HG02642 (cell line): ENCODE results near the gene C6orf136.

Experiments
- ATAC-seq: cut with Tn5 transposase; IDR thresholded peaks from one replicate; pipeline ENCODE4 v1.9.1; 2021; ENCODE audit warnings: mild to moderate bottlenecking; ENCODE audit not compliant: unreplicated experiment, poor library complexity

Gene C6orf136

DNA sequence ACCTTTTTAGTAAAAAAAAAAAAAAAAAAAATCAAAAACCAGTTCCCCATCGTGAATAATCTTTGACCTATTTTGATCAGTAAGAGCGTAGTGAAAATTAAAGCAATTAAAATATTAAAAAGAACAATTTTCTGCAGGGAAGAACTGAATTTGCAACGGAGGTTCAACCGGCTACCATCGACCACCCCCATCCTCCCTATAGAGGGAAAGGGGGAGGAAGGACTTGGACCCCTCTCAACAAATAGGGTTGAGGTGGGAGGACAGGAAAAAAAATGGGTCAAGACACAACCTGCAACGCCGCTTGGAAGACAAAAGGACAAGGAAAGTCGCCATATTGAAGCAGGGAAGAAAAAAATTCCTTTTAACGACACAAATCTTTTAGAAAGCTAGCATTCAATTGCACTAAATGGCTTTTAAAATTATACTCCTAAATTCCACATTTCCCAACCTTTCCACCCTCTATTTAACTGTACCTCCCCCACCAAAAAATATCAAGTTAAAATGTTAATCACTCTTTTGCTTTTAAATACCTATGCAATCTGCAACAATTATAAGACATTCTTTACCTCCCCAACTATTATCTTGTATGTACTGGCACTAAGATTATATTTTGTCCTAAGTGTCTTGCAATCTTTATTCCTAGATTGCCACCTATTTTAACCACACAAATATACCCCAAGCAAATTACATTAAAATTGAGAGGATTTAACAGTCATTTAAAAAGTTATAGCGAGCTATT is 31.5 kb upstream of the C6orf136 start:
- no peak for ATAC-seq

DNA sequence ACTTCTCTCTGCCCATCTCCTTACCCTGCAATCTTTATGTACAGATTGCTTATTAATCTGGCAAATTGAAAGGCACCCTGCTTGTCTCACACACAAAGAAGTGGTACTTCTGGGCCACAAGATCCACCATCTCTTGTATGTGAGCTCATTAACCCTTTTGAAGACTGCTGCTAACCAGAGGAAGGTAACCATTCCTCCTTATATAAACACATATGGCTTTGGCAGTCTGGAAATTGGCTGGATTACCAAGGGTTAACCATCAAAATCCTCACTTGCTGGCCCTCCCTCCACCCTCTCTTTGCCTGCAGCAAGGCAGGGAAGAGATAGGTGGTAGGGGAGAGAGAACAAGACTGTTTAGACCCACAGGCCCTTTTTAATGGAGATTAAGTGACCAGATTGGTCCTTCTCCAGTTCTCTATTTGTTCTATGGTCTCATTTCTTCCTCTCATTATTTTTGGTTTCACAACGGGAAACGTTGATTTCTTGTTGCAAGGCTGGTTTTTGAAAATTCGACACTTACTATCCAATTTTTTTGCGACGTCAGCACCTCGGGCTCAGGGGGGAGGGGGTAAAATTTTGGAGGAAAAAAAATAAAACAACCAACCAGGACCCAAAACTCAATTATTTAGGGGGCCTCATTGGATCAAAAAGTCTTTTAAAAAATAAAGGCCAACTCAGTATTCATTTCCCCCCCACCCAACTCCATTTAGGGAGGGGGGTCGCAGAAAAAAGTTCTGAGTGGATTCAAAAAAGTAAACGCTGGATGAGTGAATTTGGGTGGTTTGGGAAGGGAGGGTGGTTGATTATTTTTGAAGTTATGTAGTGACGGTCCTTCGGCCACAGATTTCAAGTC is 30.7 kb upstream of the C6orf136 start:
- no peak for ATAC-seq

DNA sequence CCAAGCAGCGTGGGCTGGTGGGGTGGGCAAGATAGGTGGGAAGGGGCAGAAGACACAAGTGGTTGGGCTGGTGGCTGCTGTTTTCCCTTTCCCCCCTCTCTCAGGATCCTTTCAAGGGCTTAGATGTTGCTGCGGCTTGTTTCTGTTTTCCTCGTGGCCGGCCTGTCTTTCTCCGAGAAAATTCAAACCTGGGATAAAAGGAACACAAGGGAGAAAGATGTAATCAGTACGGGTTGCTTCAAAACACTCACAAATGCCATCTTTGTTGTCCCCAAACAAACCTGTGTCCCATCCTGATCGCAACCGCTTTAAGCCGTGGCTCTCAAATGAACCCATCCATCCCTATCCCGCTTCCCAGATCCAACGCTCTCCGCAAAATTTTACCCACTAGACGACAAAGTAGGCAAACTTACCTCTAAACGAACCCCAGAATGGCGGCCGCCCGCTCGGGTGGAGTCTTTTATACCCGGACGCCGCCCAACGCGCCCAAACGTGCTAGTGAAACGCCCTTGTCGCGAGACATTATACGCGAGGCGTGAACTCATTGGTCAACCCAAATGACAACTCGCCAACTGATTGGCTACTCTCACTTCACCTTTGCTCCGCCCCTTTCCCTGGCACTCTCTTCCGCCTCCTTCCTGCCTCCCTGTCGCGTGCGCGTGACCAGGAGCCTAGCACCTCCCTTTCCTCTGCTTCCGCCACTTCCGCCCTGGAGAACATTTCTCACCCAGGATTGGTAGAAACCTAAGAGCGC is 29.9 kb upstream of the C6orf136 start, which contains the start of gene PPP1R10:
PPP1R10 (minus strand) TSS at position 433 of the 754 bp plus-strand sequence. CDS start 7,299 bp downstream, outside the sequence.
- peak; percentile 87 for ATAC-seq

DNA sequence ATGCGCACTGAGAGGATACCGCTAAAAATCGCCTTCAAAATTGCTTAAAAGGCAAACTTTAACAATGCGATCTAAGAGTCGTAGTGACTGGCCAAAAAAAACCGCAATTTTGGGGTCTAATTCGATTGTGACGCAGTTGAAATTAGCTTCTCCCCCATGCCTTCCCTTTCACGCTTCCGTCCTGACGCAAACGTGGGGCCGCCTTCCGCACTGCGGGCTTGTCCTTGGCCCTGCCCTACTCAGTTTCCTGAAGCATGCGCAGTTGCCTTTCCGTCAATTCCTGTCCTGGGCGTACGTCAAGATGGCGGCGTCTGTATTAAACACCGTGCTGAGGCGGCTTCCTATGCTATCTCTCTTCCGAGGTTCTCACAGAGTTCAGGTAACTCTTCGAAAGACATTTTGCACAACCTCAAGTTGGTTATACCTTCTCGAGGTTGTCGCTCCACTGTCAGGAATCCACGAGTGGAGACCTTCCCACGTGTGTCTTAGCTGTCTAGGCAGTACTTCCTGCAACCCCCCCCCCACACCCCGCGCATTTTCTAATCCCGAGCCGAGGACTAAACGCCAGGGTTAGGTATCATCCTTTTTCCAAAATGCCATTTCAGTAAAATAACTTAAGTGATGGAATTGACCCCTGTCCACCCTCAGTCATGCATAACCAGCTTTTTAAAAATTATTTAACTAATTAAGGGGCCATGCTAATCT is 29.2 kb upstream of the C6orf136 start, which contains the start of gene MRPS18B:
MRPS18B (plus strand) TSS at position 276 of the 705 bp plus-strand sequence; CDS start at position 302, 26 bp downstream.
- peak; percentile 78 for ATAC-seq

DNA sequence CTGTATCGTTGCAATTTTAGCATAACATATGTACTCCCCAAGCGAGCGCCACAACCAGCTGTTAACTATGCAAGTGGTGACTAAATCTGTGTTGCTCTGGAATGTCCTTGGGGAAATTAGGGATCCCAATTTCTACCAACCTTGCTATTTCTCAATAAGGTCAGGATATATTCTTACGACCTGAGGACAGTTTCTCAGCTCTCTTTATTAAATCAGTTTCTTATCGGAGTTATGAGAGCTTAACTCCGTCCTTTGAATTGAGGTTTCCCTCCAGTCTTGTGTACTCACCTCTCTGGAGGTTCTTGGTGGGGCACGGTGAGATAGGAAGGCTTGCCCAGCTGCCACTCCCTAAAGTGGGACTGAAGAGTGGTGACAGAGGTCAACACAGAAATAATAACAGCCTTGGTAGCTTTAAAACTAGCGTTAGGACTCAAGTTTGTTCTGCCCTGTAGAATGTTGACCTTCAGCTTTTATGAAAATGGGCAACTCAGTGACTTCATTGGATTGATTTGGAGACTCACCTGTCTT is 28.6 kb upstream of the C6orf136 start:
- no peak for ATAC-seq

DNA sequence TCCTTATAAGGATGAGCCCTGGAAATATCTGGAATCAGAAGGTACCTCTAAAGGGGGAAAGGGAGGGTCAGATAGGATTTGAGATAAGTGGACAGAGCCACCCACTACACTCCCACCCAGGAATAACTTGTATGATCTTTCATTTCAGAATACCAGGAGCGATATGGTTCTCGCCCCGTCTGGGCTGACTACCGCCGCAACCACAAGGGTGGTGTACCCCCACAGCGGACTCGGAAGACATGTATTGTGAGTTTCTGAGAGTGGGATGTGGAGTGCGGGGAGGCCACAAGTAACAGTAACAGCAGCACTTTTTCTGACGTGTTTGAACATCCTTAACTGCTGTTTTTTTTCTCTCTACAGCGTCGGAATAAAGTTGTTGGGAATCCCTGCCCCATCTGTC is 27.4 kb upstream of the C6orf136 start:
- ATAC-seq, result no peak

DNA sequence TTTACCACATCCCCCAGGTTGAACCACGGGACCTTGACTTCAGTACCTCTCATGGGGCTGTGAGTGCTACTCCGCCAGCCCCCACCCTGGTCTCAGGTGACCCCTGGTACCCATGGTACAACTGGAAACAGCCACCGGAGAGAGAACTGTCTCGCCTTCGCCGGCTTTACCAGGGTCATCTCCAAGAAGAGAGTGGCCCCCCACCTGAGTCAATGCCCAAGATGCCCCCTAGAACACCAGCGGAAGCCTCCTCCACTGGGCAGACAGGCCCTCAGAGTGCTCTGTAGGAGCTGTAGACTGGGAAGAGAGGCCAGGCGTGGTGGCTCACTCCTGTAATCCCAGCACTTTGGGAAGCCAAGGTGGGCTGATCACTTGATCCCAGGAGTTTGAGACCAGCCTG is 21.4 kb upstream of the C6orf136 start:
- no peak for ATAC-seq

DNA sequence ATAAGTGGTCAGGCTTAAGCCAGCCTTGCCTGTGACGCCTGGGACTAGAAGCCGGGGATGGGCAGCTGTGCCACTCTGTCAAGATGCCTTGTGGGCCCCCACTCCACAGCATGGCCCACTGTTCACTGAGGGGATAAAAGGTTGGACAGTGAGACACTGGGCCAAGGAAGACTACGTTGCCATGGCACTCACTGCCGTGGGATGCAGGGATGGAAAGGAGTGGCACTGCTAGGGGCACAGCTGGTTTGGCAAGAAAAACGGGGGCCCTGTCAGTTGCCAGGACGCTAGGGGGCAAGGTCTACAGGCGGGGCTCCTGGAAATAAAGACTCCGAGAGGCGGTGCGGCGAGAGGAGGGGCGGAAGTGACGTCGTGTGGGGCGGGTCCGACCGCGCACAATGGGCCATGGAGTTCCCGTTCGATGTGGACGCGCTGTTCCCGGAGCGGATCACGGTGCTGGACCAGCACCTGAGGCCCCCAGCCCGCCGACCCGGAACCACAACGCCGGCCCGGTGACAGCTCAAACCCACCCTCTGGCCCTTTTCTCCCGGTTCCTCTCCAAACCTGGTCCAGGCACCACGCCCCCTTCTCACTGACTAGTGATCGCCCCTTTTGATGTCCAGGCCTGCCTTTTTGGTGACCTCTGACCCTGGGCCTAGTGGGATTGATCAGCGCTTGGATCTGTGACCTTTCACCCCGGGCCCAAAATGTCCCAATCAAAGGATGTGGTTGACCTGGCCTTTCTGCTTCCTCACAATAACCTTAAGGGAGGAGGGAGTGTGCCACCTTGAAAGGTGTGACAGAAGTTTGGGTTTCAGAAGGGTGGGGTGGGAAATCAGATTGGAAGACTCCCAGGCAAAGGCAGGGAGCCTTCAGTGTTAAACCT is 20.2 kb upstream of the C6orf136 start, which contains the start of gene ATAT1:
ATAT1 (plus strand) TSS at position 391 of the 883 bp plus-strand sequence.
- peak; percentile 90 for ATAC-seq

DNA sequence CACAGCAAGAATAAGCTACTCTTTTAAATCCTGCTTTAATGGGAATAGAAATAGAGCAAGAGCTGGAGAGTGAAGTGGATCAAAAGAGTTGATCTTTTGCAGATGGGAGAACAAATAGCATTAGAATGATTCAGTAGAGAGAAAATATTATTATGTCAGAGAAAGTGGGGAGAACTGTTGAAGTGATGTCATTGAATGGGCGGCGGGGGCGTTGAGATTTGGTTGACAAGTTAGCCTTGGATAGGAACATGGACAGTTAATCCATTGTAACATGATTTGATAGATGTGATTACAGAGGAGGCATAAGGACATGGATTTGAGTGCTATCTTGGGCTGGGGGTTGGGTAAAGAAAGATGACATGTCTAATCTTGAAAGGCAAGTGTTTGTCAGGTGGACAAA is 11.1 kb upstream of the C6orf136 start:
- no peak for ATAC-seq

DNA sequence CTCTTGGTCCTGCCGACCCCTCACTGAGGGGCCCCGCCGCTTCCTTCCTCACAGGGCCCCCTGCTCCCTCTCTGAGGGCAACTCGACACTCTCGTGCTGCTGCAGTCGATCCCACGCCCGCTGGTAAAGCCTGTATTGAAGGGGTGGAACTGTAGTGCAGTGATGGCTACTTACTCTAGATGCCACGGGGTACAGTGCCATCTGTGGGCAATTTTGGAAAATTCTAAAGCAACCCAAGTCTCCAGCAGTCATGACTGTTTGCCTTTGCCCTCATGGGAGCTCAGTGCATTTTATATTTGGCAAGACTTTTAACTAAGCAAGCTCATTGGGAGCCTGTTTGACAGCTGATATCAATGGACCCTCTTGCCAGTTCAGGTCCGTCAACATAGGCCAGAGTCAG is 6.5 kb upstream of the C6orf136 start:
- no peak for ATAC-seq

DNA sequence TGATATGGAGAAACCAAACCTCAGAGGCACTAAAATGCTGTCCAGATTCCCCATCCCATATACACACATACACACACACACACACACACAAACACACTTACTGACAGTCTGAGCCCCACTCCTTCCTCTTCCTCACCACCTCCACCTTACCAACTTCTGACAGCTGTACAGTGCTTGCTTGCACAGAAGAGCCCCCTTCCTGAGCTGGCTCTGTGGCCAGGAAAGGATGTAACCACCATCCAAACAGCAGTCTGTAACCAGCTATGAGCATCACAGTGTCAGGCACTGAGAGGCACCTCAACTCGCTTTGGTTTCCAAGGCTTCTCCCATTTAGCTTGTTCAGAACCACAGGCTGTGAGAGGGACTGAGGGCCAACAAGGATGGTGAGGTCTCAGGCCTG is 5.9 kb upstream of the C6orf136 start:
- ATAC-seq, result no peak

DNA sequence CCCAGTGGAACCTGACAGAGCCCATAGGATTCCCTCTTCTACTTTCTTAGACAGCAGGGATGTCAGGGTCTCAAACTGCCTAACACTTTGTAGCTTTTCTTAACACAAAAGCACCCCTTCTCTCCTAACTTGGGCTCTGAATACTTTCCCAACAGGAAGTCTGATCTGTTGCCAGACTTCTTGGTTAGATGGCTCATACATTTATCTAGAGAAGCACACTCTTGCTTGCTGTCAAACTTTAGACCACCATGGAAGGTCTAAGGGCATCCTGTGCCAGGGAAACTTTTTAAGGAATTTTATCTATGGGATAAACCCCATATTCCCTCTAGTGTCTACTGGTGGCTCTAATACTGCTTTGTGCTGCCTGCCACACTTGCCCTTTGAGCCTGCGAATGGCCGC is 3.3 kb upstream of the C6orf136 start:
- ATAC-seq, result no peak

DNA sequence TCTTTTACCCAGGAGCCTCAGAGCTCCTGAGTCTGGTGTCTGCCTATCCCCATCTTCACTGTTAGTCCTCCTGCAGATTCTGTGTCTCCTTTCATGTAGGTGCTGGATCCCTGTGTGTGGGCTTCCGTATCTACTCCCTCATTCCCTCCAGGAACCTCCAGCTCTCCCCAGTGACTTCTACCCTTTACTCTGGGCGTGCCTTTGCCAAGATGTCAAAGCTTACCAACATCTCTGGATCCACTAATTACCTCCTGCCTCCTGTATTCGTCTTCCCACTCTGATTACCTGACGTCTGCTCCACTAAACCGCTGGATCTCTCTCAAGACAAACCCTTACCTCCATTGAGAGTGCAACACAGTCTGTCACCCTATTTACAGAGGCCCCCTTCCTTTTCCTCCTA is 2.2 kb upstream of the C6orf136 start:
- no peak for ATAC-seq

DNA sequence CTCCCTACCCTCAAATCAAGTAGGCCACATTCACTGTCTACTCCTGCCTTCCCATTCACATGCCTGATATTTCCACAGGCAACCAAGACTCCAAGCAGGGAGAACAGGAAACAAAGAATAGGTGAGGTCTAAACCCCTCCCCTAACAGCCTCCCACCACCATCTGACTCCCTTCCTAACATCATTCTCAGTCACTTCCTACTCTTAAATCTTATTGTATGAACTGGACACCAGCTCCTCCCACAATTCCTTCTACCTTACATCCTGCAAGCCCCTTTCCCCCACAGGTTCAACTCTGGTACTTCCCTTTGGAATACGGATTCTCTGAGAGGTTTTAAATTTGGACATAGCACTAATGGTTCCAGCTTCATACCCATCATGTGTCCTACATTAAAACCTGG is 944 bp upstream of the C6orf136 start:
- no peak for ATAC-seq

DNA sequence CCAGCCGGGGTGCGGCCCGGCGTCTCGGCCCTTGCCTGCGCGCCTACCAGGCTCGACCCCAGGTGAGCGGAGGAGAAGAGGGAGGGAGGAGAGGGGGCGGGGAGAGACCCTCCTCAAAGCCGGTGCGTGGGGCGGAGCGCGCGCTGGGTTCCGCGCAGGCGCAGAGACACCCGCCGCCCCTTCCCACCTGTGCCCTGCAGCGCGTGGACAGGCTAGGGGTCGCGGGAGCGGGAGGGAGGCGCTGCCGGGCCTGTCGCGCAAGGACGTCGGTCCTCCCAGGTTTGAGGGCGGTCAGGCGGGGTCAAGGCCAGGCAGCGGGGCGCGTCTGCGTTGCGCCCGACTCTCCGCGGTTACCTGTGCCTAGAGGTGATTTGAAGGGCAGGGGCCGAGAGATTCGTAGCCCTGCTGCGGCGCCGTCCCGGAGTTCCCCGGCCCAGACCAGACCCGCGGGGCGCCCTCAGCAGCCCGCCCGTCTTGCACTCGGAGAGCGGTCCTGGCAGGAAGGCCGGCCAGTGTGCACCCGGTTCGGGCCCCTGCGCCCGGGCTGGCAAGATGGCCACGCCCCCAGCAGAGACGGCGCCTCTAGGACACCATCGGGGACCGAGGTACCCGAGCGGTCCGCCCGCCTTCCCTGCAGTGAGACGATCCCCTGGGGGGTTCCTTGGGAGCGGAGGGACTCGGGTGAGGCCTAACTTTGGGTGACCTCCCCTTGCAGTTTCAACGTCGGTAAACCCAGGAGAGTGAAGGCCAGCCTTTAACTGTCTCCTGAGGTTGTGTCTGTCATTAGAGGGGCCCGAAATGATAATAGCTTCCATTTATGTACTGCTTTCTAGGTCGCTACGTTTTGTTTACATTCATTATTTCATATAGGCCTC is 546 bp downstream of the C6orf136 start:
- ATAC-seq, result peak; percentile 76

DNA sequence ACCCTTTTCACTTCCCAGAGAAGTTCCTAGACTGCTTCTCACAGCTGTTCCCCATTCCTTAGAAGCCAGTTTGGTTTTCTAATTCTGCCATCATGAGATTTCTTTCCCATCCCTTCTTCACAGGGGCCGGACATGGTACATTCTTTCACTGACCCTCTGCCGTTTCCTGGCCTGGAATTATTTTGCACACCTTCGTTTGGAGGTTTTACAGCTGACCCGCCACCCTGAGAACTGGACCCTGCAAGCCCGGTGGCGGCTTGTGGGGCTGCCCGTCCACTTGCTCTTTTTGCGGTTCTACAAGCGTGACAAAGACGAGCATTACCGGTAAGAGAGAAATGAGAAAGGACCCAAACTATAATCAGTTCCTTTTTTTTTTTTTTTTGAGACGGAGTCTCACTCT is 4.2 kb downstream of the C6orf136 start:
- no peak for ATAC-seq

DNA sequence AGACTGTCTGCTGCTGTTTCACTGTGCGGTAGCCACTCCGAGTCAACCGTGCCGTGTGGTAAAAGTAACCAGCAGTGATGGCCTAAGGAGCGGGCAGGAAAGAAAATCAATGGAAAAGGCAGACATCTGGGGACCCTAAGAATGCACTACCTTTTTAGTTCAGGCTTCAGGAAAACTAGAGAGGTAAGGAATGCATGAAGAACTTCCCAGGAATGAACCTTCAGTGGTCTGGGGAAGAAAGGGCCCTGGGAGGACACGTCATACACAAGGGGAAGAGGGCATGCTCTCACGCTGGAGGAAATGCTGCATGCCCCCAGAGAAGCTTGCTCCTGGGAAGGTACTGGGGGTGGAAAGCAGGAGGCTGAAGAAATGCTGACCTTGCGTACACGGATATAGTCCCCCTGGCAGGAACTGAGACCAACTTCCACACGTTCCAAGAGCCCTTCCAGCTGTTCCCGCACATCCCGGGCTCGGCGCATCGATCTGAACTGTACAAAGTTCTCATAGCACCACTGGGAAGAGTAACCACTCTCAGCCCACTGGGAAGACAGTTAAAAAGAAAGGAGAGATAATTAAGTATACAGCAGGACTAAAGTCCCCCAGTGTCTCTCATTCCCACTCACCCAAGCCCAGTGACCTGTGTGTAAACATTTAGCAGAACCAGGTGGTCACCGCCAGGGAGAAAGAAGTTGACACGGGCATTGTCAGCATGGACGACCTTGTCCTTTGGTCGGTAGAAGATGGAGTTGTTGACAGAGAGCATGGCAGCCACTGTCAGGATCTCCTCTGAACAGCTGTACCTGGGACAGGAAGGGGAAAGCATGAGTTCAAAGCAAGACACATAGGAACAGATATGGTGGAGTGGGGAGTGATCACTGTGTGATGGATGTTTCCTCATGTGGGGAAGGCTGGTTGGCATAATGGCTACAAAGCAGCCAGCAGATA is 8.1 kb downstream of the C6orf136 start:
- no peak for ATAC-seq
